H1 (cell line): ENCODE results near the gene RIN3. TPM values are rescaled to one million over a fixed set of nuclear protein-coding genes. Genes with fewer than 3 reads are reported as not detected.

Experiments
- JUND ChIP-seq: IDR thresholded peaks from 2 replicates; pipeline ENCODE4 v1.6.1; 2011; ENCODE audit warnings: mild to moderate bottlenecking, improper control_type of control experiment, low read length
- polyA plus RNA-seq, 7 experiments: library from polyadenylated mRNA; depleted of rRNA in 3 of 7; stranded (reverse) in 5 of 7; unstranded in 2 of 7; fragments of >200 nt in 5 of 7; fragments of 200-250 nt in 2 of 7; gene quantifications; 1 replicate in 5 of 7; 2 replicates in 1 of 7; 4 replicates in 1 of 7; pipeline versions ENCODE4 v1.2.1 to v1.2.3, GENCODE V29; 2011 to 2013; ENCODE audit warnings: missing spikeins in 2 of 7, mixed read lengths in 2 of 7
- total RNA-seq: library from RNA; stranded (reverse); fragmentation: NEBNext Ultra II Directional; extraction: Animal tissue kit (Norgen Biotek cat#: 25700); gene quantifications from 2 replicates; pipeline ENCODE4 v1.2.1, GENCODE V29; 2021
- TF ChIP-seq, protein P1 (sequence below), 3 experiments: IDR thresholded peaks; 1 replicate in 2 of 3; 2 replicates in 1 of 3; pipeline versions ENCODE4 v1.5.1 to v1.6.1; 2011; ENCODE audit warnings: low read length in 3 of 3, mild to moderate bottlenecking in 3 of 3, inconsistent platforms in 2 of 3, low read depth in 1 of 3, moderate library complexity in 1 of 3; ENCODE audit not compliant: insufficient read depth in 1 of 3; ENCODE audit errors: control extremely low read depth in 1 of 3

The RIN3 gene
- total and polyA plus RNA-seq, 2 of the 8 experiments (the other 6 are each of a cell fraction or from before 2014, with no cell fraction given), result 0.59 to 1.5 TPM

DNA sequence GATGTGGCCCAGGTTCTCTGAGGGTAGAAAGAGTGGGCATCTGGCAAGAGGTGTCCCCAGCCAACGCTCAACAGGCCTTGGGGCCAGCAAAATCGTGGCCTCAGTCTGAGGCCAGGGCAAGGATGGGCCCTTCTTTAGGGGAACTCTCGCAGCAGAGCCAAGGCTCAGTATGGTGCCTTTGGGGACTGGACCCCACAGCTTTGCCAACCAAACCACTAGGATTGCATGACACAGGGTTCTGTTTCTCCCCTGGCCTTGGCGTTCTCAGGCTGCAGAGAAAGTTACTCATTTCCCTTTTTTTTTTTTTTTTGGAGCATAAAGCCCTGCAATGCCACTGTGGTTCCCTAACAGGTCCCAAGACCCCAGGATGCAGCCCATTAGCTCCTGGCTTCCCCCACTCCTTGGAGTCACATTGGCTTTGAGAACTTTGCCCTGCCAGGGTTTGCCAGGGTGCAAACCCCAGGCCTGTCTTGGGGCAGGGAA lies 134.3 kb downstream of the RIN3 start (continued):
- TF ChIP-seq, protein P1, sequence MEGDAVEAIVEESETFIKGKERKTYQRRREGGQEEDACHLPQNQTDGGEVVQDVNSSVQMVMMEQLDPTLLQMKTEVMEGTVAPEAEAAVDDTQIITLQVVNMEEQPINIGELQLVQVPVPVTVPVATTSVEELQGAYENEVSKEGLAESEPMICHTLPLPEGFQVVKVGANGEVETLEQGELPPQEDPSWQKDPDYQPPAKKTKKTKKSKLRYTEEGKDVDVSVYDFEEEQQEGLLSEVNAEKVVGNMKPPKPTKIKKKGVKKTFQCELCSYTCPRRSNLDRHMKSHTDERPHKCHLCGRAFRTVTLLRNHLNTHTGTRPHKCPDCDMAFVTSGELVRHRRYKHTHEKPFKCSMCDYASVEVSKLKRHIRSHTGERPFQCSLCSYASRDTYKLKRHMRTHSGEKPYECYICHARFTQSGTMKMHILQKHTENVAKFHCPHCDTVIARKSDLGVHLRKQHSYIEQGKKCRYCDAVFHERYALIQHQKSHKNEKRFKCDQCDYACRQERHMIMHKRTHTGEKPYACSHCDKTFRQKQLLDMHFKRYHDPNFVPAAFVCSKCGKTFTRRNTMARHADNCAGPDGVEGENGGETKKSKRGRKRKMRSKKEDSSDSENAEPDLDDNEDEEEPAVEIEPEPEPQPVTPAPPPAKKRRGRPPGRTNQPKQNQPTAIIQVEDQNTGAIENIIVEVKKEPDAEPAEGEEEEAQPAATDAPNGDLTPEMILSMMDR (IDR thresholded peaks at IDR 0.05; ENCODE audit: control extremely low read depth in 1 of 3, insufficient read depth in 1 of 3, low read depth in 1 of 3, low read length in 3 of 3), result no peak
- TF ChIP-seq JUND, result no peak
